ENCODE data around the gene U2AF2. TPM values are rescaled to one million over a fixed set of nuclear protein-coding genes. Genes with fewer than 3 reads are reported as not detected.

U2AF2 gene
- total and polyA plus RNA-seq, 2 experiments from 2014 or later: 73.1 to 233 TPM

DNA sequence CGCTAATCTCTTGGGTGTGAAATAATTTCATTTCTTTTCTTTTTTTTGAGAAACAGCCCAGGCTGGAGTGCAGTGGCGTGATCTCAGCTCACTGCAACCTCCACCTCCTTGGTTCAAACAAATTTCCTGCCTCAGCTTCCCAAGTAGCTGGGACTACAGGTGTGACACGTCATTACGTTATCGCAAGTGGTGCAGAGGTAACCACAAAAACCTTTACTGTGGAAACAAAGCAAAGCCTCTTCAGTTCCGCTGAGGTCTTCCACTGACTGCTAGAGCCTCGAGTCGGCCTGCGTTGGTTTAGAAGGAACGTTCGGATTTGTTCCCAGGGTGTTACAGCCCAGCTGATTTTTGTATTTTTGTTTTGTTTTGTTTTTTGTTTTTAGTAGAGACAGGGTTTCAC, 28.5 kb upstream of the U2AF2 start (continued):
- TF ChIP-seq, protein P1, sequence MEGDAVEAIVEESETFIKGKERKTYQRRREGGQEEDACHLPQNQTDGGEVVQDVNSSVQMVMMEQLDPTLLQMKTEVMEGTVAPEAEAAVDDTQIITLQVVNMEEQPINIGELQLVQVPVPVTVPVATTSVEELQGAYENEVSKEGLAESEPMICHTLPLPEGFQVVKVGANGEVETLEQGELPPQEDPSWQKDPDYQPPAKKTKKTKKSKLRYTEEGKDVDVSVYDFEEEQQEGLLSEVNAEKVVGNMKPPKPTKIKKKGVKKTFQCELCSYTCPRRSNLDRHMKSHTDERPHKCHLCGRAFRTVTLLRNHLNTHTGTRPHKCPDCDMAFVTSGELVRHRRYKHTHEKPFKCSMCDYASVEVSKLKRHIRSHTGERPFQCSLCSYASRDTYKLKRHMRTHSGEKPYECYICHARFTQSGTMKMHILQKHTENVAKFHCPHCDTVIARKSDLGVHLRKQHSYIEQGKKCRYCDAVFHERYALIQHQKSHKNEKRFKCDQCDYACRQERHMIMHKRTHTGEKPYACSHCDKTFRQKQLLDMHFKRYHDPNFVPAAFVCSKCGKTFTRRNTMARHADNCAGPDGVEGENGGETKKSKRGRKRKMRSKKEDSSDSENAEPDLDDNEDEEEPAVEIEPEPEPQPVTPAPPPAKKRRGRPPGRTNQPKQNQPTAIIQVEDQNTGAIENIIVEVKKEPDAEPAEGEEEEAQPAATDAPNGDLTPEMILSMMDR (conservative IDR thresholded peaks at IDR 0.05; ENCODE audit: low read depth in 2 of 2): no peak
- TF ChIP-seq, protein P2, sequence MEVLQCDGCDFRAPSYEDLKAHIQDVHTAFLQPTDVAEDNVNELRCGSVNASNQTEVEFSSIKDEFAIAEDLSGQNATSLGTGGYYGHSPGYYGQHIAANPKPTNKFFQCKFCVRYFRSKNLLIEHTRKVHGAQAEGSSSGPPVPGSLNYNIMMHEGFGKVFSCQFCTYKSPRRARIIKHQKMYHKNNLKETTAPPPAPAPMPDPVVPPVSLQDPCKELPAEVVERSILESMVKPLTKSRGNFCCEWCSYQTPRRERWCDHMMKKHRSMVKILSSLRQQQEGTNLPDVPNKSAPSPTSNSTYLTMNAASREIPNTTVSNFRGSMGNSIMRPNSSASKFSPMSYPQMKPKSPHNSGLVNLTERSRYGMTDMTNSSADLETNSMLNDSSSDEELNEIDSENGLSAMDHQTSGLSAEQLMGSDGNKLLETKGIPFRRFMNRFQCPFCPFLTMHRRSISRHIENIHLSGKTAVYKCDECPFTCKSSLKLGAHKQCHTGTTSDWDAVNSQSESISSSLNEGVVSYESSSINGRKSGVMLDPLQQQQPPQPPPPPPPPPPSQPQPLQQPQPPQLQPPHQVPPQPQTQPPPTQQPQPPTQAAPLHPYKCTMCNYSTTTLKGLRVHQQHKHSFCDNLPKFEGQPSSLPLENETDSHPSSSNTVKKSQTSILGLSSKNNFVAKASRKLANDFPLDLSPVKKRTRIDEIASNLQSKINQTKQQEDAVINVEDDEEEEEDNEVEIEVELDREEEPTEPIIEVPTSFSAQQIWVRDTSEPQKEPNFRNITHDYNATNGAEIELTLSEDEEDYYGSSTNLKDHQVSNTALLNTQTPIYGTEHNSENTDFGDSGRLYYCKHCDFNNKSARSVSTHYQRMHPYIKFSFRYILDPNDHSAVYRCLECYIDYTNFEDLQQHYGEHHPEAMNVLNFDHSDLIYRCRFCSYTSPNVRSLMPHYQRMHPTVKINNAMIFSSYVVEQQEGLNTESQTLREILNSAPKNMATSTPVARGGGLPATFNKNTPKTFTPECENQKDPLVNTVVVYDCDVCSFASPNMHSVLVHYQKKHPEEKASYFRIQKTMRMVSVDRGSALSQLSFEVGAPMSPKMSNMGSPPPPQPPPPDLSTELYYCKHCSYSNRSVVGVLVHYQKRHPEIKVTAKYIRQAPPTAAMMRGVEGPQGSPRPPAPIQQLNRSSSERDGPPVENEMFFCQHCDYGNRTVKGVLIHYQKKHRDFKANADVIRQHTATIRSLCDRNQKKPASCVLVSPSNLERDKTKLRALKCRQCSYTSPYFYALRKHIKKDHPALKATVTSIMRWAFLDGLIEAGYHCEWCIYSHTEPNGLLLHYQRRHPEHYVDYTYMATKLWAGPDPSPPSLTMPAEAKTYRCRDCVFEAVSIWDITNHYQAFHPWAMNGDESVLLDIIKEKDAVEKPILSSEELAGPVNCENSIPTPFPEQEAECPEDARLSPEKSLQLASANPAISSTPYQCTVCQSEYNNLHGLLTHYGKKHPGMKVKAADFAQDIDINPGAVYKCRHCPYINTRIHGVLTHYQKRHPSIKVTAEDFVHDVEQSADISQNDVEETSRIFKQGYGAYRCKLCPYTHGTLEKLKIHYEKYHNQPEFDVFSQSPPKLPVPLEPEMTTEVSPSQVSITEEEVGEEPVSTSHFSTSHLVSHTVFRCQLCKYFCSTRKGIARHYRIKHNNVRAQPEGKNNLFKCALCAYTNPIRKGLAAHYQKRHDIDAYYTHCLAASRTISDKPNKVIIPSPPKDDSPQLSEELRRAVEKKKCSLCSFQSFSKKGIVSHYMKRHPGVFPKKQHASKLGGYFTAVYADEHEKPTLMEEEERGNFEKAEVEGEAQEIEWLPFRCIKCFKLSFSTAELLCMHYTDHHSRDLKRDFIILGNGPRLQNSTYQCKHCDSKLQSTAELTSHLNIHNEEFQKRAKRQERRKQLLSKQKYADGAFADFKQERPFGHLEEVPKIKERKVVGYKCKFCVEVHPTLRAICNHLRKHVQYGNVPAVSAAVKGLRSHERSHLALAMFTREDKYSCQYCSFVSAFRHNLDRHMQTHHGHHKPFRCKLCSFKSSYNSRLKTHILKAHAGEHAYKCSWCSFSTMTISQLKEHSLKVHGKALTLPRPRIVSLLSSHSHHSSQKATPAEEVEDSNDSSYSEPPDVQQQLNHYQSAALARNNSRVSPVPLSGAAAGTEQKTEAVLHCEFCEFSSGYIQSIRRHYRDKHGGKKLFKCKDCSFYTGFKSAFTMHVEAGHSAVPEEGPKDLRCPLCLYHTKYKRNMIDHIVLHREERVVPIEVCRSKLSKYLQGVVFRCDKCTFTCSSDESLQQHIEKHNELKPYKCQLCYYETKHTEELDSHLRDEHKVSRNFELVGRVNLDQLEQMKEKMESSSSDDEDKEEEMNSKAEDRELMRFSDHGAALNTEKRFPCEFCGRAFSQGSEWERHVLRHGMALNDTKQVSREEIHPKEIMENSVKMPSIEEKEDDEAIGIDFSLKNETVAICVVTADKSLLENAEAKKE (CRISPR knock-in tag; IDR thresholded peaks at IDR 0.05): no peak
- no peak for TF ChIP-seq EZH2 (IDR thresholded peaks at IDR 0.05; ENCODE audit: low read depth, unreplicated experiment)
- TF ChIP-seq CREB1 (CRISPR knock-in tag; IDR thresholded peaks at IDR 0.05; ENCODE audit: low read depth): no peak

DNA sequence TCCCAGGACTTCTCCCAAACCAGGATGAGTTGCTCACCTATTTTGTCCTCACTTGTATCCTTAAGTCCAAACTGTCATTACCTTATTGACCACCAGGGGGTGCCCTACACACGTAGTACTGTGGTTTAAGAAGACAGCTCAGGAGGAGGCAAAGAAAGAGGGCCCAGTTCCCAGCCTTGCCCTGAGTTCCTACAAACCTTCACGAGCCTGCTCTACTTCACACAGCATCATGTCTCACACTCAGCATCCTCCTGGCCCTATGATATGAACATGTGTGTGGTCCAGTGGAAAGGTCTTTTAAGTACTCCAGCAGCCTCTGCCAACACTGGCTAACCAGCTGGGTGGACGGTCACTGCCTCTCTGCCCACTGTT, 22.4 kb upstream of the U2AF2 start:
- Histone ChIP-seq H3K36me3 (ENCODE audit: insufficient read depth) (no peaks in the 10 kb centered on the region), H3K27ac (ENCODE audit: low read depth) (no peak overlapping the region), H3K4me3 (no peak overlapping the region), H3K4me2 (no peak overlapping the region), H2AFZ (peak overlapping the region; percentile 40; the same call in 1 of the 2 replicates), H3K9me2 (ENCODE audit: insufficient read depth) (no peaks in the 10 kb centered on the region; the same call in 1 of the 2 replicates), H3K4me1 (ENCODE audit: insufficient read depth) (peaks cover 9% of the 10 kb centered on the region), H4K20me1 (replicated peaks; ENCODE audit: insufficient read depth) (peaks cover 5% of the 10 kb centered on the region; the same call in 1 of the 2 replicates), H3K79me2 (replicated peaks; ENCODE audit: insufficient read depth) (peaks cover 17% of the 10 kb centered on the region), H3F3A (replicated peaks; ENCODE audit: low read depth) (0 out of 2 replicates have a peak, but pooled peaks cover 10% of the 10 kb centered on the region), H3K27me3 (ENCODE audit: insufficient read depth) (no peaks in the 10 kb centered on the region)
- TF ChIP-seq JUNB (IDR thresholded peaks at IDR 0.05; ENCODE audit: unreplicated experiment) (no peak), NANOG (IDR thresholded peaks at IDR 0.05; ENCODE audit: borderline replicate concordance) (no peak)
- TF ChIP-seq, protein P1 (conservative IDR thresholded peaks at IDR 0.05; ENCODE audit: low read depth in 2 of 2): peak; percentile 87 to 93
- H3K4me1 Mint-ChIP-seq: peaks cover 26% of the 10 kb centered on the region
- peak overlapping the region; percentile 29; the same call in 1 of the 2 replicates for H3K27ac Mint-ChIP-seq
- peak; percentile 99 for DNase-seq (ENCODE audit: low spot score)
- H3K36me3 Mint-ChIP-seq (ENCODE audit: low read depth): peaks cover 3% of the 10 kb centered on the region; the same call in 2 of the 3 replicates
- peaks cover 15% of the 10 kb centered on the region for H3K27me3 Mint-ChIP-seq (ENCODE audit: insufficient read depth, low read depth, poor library complexity)
- H3K9me3 Mint-ChIP-seq: peaks cover 3% of the 10 kb centered on the region; the same call in 1 of the 3 replicates
- no peak overlapping the region for H3K4me3 Mint-ChIP-seq
- peak; percentile 74 for ATAC-seq

Measured in GM23338 (cell line).